Panc1 (cell line): ENCODE results near the gene CATSPERZ. TPM values are rescaled to one million over a fixed set of nuclear protein-coding genes. Genes with fewer than 3 reads are reported as not detected.

Experiments
- ATAC-seq: fragments of 200-7000 bp; cut with Tn5 transposase; 2 replicates; pipeline ENCODE4 v1.9.1; 2020; ENCODE audit warnings: mild to moderate bottlenecking, moderate library complexity
- BruUV-seq: library from RNA; stranded (reverse); fragments of 400-500 nt; replicated peaks from 2 replicates; lab custom pipeline; 2021; lab: Mats Ljungman, UMichigan
- CTCF ChIA-PET: fragments of 300-600 bp; sonication (Branson Sonifier 250); formaldehyde crosslinking; loops from one replicate; lab custom pipeline; 2022; ENCODE audit warnings: antibody characterized with exemption; lab: Charles Lee
- POLR2A ChIA-PET: fragments of 300-600 bp; sonication (Branson Sonifier 250); formaldehyde crosslinking; loops from one replicate; lab custom pipeline; 2022; ENCODE audit warnings: antibody characterized with exemption; lab: Charles Lee
- DNase-seq: peaks from one replicate; pipeline ENCODE4 v3.0.0-alpha.2; 2010; ENCODE audit warnings: low read depth, low spot score
- H3K27ac ChIP-seq: 2 replicates; pipeline ENCODE4 v1.5.1; 2011; ENCODE audit warnings: mild to moderate bottlenecking, low read length, inconsistent platforms
- H3K27me3 ChIP-seq: fragments of 200-500 bp; sonication (Bioruptor generic); 2 replicates; pipeline ENCODE4 v1.6.0; 2014; ENCODE audit warnings: low read length, inconsistent platforms; ENCODE audit not compliant: control insufficient read depth, insufficient read depth
- H3K36me3 ChIP-seq: fragments of 200-500 bp; sonication (Bioruptor generic); 2 replicates; pipeline ENCODE4 v1.5.1; 2014; ENCODE audit warnings: inconsistent platforms, mild to moderate bottlenecking, low read length, moderate library complexity; ENCODE audit not compliant: control insufficient read depth, insufficient read depth
- H3K4me1 ChIP-seq: 2 replicates; pipeline ENCODE4 v1.5.1; 2011; ENCODE audit warnings: inconsistent platforms, mild to moderate bottlenecking, low read length, moderate library complexity; ENCODE audit not compliant: control insufficient read depth, insufficient read depth
- H3K4me3 ChIP-seq, 2 experiments: 2 replicates each; pipeline ENCODE4 v1.5.1; 2011 to 2012; ENCODE audit warnings: low read depth in 2 of 2, low read length in 2 of 2, mild to moderate bottlenecking in 2 of 2, inconsistent platforms in 1 of 2, moderate library complexity in 1 of 2
- H3K9me3 ChIP-seq: fragments of 200-500 bp; sonication (Bioruptor generic); 2 replicates; pipeline ENCODE4 v1.5.1; 2014; ENCODE audit warnings: low read depth, mild to moderate bottlenecking, inconsistent platforms, low read length, moderate library complexity; ENCODE audit not compliant: control insufficient read depth, insufficient read depth
- POLR2AphosphoS5 ChIP-seq: IDR thresholded peaks from 2 replicates; pipeline ENCODE4 v1.6.1; 2012; ENCODE audit warnings: mild to moderate bottlenecking, low read depth, low read length, moderate library complexity
- REST ChIP-seq, 2 experiments: IDR thresholded peaks; 2 replicates each; pipeline ENCODE4 v1.6.1; 2011 to 2012; ENCODE audit warnings: low read depth in 2 of 2, control low read depth in 1 of 2, low read length in 1 of 2, mild to moderate bottlenecking in 1 of 2, moderate library complexity in 1 of 2; ENCODE audit not compliant: insufficient read depth in 1 of 2
- SIN3A ChIP-seq: IDR thresholded peaks from 2 replicates; pipeline ENCODE4 v1.6.1; 2012; ENCODE audit warnings: low read depth, mild to moderate bottlenecking, low read length, moderate library complexity, borderline replicate concordance; ENCODE audit not compliant: insufficient read depth
- TCF7L2 ChIP-seq: IDR thresholded peaks from 2 replicates; pipeline ENCODE4 v1.6.1; 2011; ENCODE audit warnings: mild to moderate bottlenecking, low read depth, low read length, inconsistent platforms
- in situ Hi-C: cut with HindIII; loops from 2 replicates; pipeline ENCODE4 v1.10.0; 2016; ENCODE audit warnings: low sequenced_read_pairs, low pct_unique_long_range_greater_than_20kb
- intact Hi-C: fragments of 100-400 bp; cut with micrococcal nuclease; formaldehyde crosslinking; loops from one replicate; pipeline ENCODE4 v1.10.0; 2022; ENCODE audit not compliant: unreplicated experiment
- total RNA-seq: library from RNA; stranded (reverse); gene quantifications from one replicate; pipeline ENCODE4 v1.2.1, GENCODE V29; 2021; ENCODE audit not compliant: unreplicated experiment
- TF ChIP-seq, protein P1 (sequence below): fragments of 450-650 bp; IDR thresholded peaks from 2 replicates; pipeline ENCODE4 v1.5.1; 2017; ENCODE audit warnings: mild to moderate bottlenecking

Gene CATSPERZ
- total RNA-seq, 1 experiment from 2014 or later, result 0.64 TPM

- no peak for ATAC-seq
- Histone ChIP-seq H3K9me3 (no peaks in the 10 kb centered on the region), H3K4me3 (no peak overlapping the region), H3K27ac (no peak overlapping the region), H3K4me1 (peaks cover 24% of the 10 kb centered on the region), H3K36me3 (no peaks in the 10 kb centered on the region), H3K27me3 (no peaks in the 10 kb centered on the region)
- TF ChIP-seq TCF7L2 (no peak), REST (IDR thresholded peaks at IDR 0.05; ENCODE audit: insufficient read depth in 1 of 2, low read depth in 2 of 2, low read length in 1 of 2) (no peak), SIN3A (no peak), POLR2AphosphoS5 (no peak)
- TF ChIP-seq, protein P1, sequence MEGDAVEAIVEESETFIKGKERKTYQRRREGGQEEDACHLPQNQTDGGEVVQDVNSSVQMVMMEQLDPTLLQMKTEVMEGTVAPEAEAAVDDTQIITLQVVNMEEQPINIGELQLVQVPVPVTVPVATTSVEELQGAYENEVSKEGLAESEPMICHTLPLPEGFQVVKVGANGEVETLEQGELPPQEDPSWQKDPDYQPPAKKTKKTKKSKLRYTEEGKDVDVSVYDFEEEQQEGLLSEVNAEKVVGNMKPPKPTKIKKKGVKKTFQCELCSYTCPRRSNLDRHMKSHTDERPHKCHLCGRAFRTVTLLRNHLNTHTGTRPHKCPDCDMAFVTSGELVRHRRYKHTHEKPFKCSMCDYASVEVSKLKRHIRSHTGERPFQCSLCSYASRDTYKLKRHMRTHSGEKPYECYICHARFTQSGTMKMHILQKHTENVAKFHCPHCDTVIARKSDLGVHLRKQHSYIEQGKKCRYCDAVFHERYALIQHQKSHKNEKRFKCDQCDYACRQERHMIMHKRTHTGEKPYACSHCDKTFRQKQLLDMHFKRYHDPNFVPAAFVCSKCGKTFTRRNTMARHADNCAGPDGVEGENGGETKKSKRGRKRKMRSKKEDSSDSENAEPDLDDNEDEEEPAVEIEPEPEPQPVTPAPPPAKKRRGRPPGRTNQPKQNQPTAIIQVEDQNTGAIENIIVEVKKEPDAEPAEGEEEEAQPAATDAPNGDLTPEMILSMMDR, result no peak
- in situ Hi-C loops (no loop called here), intact Hi-C loops (no loop called here)
- POLR2A ChIA-PET, result no interaction called here
- no peak for DNase-seq
- CTCF ChIA-PET, result no interaction called here
- BruUV-seq, result no TSS peak
These were observed 38.6 kb downstream of the CATSPERZ start for GRCh38 chr11:64338716-64339115.

DNA sequence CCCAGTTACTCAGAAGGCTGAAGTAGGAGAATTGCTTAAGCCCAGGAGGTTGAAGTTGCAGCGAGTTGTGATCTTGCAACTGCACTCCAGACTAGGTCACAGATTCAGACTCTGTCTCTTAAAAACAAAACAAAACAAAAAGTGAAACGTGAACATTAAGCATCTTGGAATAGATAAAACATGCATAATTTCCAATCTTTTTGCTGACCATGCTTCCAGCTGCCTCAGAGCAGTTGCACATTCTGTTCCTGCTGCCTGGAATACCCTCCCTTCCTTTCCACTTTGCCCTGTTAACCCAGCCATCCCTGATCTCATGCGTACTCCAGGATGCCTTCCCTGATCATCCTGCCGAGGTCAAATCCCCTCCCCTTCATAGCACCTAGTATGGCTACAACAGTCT is 39.1 kb downstream of the CATSPERZ start:
- Histone ChIP-seq H3K4me1 (peaks cover 28% of the 10 kb centered on the region), H3K27ac (no peak overlapping the region), H3K27me3 (no peaks in the 10 kb centered on the region), H3K9me3 (no peaks in the 10 kb centered on the region), H3K4me3 (no peak overlapping the region), H3K36me3 (no peaks in the 10 kb centered on the region)
- TF ChIP-seq, protein P1, result no peak
- TF ChIP-seq POLR2AphosphoS5 (no peak), SIN3A (no peak), REST (IDR thresholded peaks at IDR 0.05; ENCODE audit: insufficient read depth in 1 of 2, low read depth in 2 of 2, low read length in 1 of 2) (no peak)
- BruUV-seq, result no TSS peak
- ATAC-seq, result no peak
- ChIA-PET CTCF (no interaction called here), POLR2A (no interaction called here)
- DNase-seq, result no peak
- in situ Hi-C loops, result no loop called here
- intact Hi-C loops, result no loop called here
